ENCODE results near the gene RAC2.
A peak's percentile ranks its signal among the peaks of the same experiment; 100 is the strongest.
"Not testable (repeated sequence)": the region's sequence is repeated elsewhere in the genome, so short reads cannot be mapped to it uniquely, and the experiment has no call there.

RAC2 gene

GRCh38 chr22:37206118-37206840, 37.8 kb downstream of the RAC2 start:
- DNase-seq (ENCODE audit: low read depth in 2 of 2): no peak

DNA sequence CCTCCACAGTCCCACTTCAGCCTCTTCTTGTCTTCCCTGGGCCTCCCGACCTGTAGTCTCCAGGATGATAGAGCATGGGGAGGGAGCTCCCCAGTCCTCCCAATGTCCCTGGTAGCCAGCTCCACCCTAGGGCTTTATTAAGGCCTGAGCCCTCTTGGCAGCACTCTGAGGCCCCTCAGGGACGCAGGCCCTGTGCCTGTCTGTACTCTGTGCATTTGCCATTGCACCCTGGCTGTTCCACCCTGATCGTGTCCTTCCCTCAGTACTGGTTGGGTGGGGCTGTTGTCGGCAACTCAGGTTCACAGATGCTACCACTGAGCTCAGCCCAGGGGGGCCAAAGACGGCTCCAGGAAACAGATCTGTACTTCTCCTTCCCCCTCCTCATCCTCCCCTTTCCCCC, 39.0 kb downstream of the RAC2 start:
- no peak for DNase-seq (ENCODE audit: low read depth in 2 of 2)

DNA sequence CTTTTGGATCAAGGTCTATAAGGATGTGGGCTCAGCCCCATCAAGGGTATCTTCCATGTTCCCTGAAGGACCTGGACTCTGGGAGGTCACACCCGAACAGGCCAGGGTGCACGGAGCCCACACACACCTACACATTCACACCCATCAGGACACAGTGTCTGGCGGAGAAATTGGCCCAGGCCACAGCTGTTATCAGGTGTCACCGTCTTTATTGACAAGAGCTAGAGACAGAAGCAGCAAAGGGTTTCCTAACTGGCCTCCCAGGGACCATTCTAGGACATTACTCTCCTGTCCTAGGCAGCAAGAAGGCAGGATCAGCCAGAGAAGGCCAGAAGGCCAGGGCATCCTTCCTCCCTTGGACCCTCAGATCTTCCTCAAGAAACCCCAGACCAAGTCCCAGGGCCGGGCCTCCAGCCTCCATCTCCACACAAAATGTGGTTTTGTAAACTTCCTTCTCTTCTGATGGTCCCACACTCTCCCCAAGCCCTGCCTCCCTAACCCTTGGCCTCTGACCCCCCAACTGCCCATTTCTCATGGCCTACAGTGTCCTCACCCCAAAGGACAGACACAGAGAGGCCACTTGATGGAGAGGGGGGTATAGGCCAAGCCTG, 39.9 kb downstream of the RAC2 start:
- DNase-seq (ENCODE audit: low read depth in 2 of 2): no peak

- no peak for DNase-seq (ENCODE audit: low read depth in 2 of 2)
These were observed 40.6 kb downstream of the RAC2 start for GRCh38 chr22:37203354-37204044.

GRCh38 chr22:37202716-37203115, 41.4 kb downstream of the RAC2 start:
- no peak for DNase-seq (ENCODE audit: low read depth in 2 of 2)

DNA sequence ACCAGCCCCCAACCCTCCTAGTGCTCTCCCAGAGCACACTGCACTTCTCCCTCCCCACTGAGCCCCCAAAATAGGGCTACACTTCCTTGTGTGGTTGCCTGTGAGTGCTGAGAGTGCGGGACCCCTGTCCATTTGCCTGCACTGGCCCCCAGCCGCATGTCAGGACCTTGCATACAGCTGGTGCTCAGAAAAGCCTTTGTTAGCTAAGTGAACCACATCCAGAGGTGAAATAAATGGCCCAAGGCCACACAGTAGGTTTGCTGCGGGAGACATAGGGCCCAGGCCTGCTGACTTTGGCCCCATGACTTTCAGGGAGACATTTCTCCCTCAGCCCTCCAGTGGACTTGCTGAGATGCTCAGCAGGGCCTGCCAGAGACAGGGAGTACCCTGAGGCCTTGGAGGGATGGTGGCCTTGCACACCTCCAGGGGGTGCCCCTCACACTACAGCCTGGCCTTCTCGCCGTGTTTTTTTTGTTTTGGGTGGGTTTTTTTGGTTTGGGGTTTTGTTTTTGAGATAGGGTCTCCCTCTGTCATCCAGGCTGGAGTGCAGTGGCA, 42.0 kb downstream of the RAC2 start:
- DNase-seq (ENCODE audit: low read depth in 2 of 2): no peak

DNA sequence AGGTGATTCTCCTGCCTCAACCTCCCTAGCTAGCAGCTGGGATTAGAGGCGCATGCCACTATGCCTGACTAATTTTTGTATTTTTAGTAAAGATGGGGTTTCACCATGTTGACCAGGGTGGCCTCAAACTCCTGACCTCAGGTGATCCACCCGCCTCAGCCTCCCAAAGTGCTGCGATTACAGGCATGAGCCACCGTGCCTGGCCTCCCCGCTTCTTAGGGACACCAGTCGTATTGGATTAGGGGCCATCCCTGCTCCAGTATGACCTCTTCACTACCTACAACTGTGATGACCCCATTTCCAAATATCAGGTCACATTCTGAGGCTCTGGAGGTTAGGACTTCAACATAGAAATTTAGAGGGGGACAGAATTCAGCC, 42.6 kb downstream of the RAC2 start:
- DNase-seq (ENCODE audit: low read depth in 2 of 2): not testable (repeated sequence)

GRCh38 chr22:37199760-37200108, 44.3 kb downstream of the RAC2 start:
- no peak for DNase-seq (ENCODE audit: low read depth in 2 of 2)

DNA sequence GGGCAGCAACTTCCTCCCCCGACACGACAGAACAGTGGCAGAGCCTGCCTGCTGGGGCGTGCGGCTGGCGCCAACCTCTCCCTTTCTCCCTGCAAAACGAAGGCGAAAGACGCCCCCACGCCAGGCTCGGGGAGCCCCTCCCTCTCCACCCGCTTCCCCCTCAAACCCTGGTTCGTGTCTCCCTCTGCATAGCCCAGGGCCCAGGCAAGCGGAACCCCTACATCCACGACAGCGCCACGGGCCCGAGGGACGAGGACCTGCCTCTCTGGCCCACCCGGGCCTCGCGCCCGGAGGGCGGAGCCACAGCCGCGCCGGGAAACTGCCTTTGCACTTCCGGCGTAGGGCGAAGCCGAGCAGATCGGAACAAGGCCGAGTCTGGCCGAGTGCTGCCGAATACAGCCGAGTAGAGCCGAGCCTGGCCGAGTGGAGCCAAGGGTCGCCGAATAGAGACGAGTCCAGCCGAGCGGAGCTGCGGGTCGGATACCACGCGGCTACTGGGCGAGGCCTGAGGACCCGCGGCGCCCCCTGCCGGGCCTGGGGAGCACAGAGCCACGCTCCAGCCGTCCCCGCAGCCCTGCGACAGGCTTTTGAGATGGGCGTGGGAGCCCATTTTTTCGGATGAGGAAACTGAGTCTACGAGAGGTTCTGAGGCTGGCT, 44.8 kb downstream of the RAC2 start:
- DNase-seq (ENCODE audit: low read depth in 2 of 2): peak; percentile 98 to 100

- peak; percentile 89 to 93 for DNase-seq (ENCODE audit: low read depth in 2 of 2)
These were observed 45.6 kb downstream of the RAC2 start for GRCh38 chr22:37198258-37199102.

GRCh38 chr22:37197451-37198257, 46.4 kb downstream of the RAC2 start:
- no peak for DNase-seq (ENCODE audit: low read depth in 2 of 2)

GRCh38 chr22:37196539-37197450, 47.3 kb downstream of the RAC2 start:
- DNase-seq (ENCODE audit: low read depth in 2 of 2): no peak

- no peak for DNase-seq (ENCODE audit: low read depth in 2 of 2)
These were observed 48.1 kb downstream of the RAC2 start for GRCh38 chr22:37195921-37196320.

GRCh38 chr22:37194750-37195149, 49.3 kb downstream of the RAC2 start:
- no peak for DNase-seq (ENCODE audit: low read depth in 2 of 2)

- DNase-seq (ENCODE audit: low read depth in 2 of 2): no peak
These were observed 50.4 kb downstream of the RAC2 start for GRCh38 chr22:37193629-37194191.

- DNase-seq (ENCODE audit: low read depth in 2 of 2): no peak
These were observed 51.3 kb downstream of the RAC2 start for GRCh38 chr22:37192741-37193140.

DNA sequence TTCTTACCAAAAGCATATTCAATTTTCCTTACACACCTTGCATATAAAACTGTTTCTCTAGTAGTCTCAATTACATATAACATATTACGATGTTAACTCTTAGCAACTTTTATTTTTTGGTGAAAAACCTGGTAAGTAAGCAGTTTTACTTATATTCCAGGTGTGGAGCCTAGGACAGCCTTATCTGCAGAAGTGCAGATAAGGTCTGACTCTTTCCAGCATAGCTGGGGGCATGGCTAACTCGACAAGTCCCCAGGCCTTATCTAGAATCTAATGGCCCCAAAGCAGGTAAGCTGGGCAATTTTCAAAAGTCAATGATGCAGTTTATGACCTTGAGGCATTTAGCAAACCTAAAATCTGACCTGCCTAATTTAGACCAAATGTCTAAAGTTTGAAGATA, 51.9 kb downstream of the RAC2 start:
- DNase-seq (ENCODE audit: low read depth in 2 of 2): no peak

- DNase-seq (ENCODE audit: low read depth in 2 of 2): no peak
These were observed 53.7 kb downstream of the RAC2 start for GRCh38 chr22:37190262-37190780.

- no peak for DNase-seq (ENCODE audit: low read depth in 2 of 2)
These were observed 55.1 kb downstream of the RAC2 start for GRCh38 chr22:37188901-37189466.
